A549 (cell line): ENCODE results near the gene SLC17A2. TPM values are rescaled to one million over a fixed set of nuclear protein-coding genes. Genes with fewer than 3 reads are reported as not detected.
A peak's percentile ranks its signal among the peaks of the same experiment; 100 is the strongest.

ENCODE experiments used
- ATAC-seq, 2 experiments: fragments of 200-7000 bp in 1 of 2; fragments of >200 bp in 1 of 2; cut with Nextera tagmentation in 1 of 2; cut with Tn5 transposase in 1 of 2; 3 replicates each; pipeline versions ENCODE4 v1.8.0 to v1.9.1; 2018 to 2020; ENCODE audit warnings: mild to moderate bottlenecking in 1 of 2, moderate library complexity in 1 of 2
- CTCF ChIA-PET: fragments of 300-600 bp; sonication (Branson Sonifier 250); formaldehyde crosslinking; extraction: SDS; loops from one replicate; lab custom pipeline; 2021; ENCODE audit warnings: antibody characterized with exemption, inconsistent platforms; lab: Yijun Ruan, JAX
- POLR2A ChIA-PET: fragments of 350-600 bp; formaldehyde crosslinking; extraction: SDS; loops from one replicate; lab custom pipeline; 2021; ENCODE audit warnings: antibody characterized with exemption, inconsistent platforms; lab: Yijun Ruan, JAX
- DNase-seq, 2 experiments: peaks; one replicate each; pipeline versions ENCODE4 v3.0.0 to v3.0.0-alpha.2; 2011 to 2016; ENCODE audit warnings: low read depth in 1 of 2, low spot score in 1 of 2
- FAIRE-seq: peaks from 2 replicates; lab custom pipeline; 2011; peaks lifted over from hg19 to GRCh38; lab: Jason Lieb, UNC
- H3K27ac ChIP-seq, 2 experiments: fragments of >200 bp; sonication (Bioruptor Twin); formaldehyde crosslinking; 3 replicates each; pipeline ENCODE4 v1.5.1; 2016 to 2017
- H3K4me1 ChIP-seq: fragments of >200 bp; sonication (Bioruptor Twin); formaldehyde crosslinking; 3 replicates; pipeline ENCODE4 v1.6.1; 2016
- H3K4me2 ChIP-seq: fragments of >200 bp; sonication (Bioruptor Twin); formaldehyde crosslinking; 3 replicates; pipeline ENCODE4 v1.6.1; 2016
- H3K4me3 ChIP-seq: fragments of >200 bp; sonication (Bioruptor Twin); formaldehyde crosslinking; 3 replicates; pipeline ENCODE4 v1.5.1; 2016
- H3K9me3 ChIP-seq: fragments of >200 bp; sonication (Bioruptor Twin); formaldehyde crosslinking; 3 replicates; pipeline ENCODE4 v1.6.1; 2016
- BHLHE40 ChIP-seq: IDR thresholded peaks from 2 replicates; pipeline ENCODE4 v1.6.1; 2012; ENCODE audit warnings: low read depth, low read length, inconsistent platforms
- CBX2 ChIP-seq: fragments of 200-600 bp; sonication (generic); IDR thresholded peaks from 2 replicates; pipeline ENCODE4 v1.6.1; 2016; ENCODE audit warnings: low read depth, mild to moderate bottlenecking, borderline replicate concordance
- CBX8 ChIP-seq: fragments of 200-600 bp; sonication (generic); IDR thresholded peaks from 2 replicates; pipeline ENCODE4 v1.6.1; 2016
- CHD2 ChIP-seq: fragments of 150-350 bp; IDR thresholded peaks from 2 replicates; pipeline ENCODE4 v1.6.1; 2014; ENCODE audit warnings: low read length; ENCODE audit not compliant: partially characterized antibody
- CHD4 ChIP-seq: fragments of 200-600 bp; sonication (generic); IDR thresholded peaks from 2 replicates; pipeline ENCODE4 v1.6.1; 2016; ENCODE audit warnings: antibody characterized with exemption, mild to moderate bottlenecking, borderline replicate concordance
- EHMT2 ChIP-seq: fragments of 200-600 bp; sonication (generic); IDR thresholded peaks from 2 replicates; pipeline ENCODE4 v1.6.1; 2016; ENCODE audit warnings: antibody characterized with exemption, low read depth, mild to moderate bottlenecking, moderate library complexity
- FOSL2 ChIP-seq, 2 experiments: fragments of 450-650 bp in 1 of 2; fragments of >200 bp in 1 of 2; sonication (Bioruptor Twin) in 1 of 2; formaldehyde crosslinking; IDR thresholded peaks; 2 replicates each; pipeline versions ENCODE4 v1.5.0 to v1.6.1; 2016 to 2020; ENCODE audit warnings: mild to moderate bottlenecking in 1 of 2, moderate library complexity in 1 of 2
- FOXS1 ChIP-seq: fragments of 250-450 bp; sonication (Bioruptor Pico); IDR thresholded peaks from 2 replicates; pipeline ENCODE4 v1.5.0; 2020; ENCODE audit warnings: mild to moderate bottlenecking, moderate library complexity
- GATA3 ChIP-seq: IDR thresholded peaks from 2 replicates; pipeline ENCODE4 v1.6.1; 2012; ENCODE audit warnings: borderline replicate concordance
- HEYL ChIP-seq: fragments of 250-450 bp; sonication (Bioruptor Pico); IDR thresholded peaks from 2 replicates; pipeline ENCODE4 v1.8.0; 2021; ENCODE audit warnings: mild to moderate bottlenecking, moderate library complexity
- HOXB13 ChIP-seq: fragments of 250-450 bp; sonication (Bioruptor Pico); IDR thresholded peaks from 2 replicates; pipeline ENCODE4 v1.5.0; 2020; ENCODE audit warnings: low read depth, mild to moderate bottlenecking, moderate library complexity
- JUN ChIP-seq, 2 experiments: fragments of >200 bp; sonication (Bioruptor Twin); formaldehyde crosslinking; IDR thresholded peaks; 2 replicates in 1 of 2; 3 replicates in 1 of 2; pipeline ENCODE4 v1.6.1; 2016 to 2017
- KDM1A ChIP-seq: fragments of 200-600 bp; sonication (generic); IDR thresholded peaks from 2 replicates; pipeline ENCODE4 v1.6.1; 2016; ENCODE audit warnings: low read depth, mild to moderate bottlenecking
- NPAS2 ChIP-seq: fragments of 250-450 bp; sonication (Bioruptor Pico); IDR thresholded peaks from 2 replicates; pipeline ENCODE4 v1.8.0; 2022; ENCODE audit warnings: mild to moderate bottlenecking, moderate library complexity, borderline replicate concordance
- POLR2A ChIP-seq: IDR thresholded peaks from 2 replicates; pipeline ENCODE4 v1.6.1; 2012; ENCODE audit warnings: mild to moderate bottlenecking, low read length
- RAD21 ChIP-seq, 2 experiments: fragments of >200 bp in 1 of 2; sonication (Bioruptor Twin) in 1 of 2; formaldehyde crosslinking in 1 of 2; IDR thresholded peaks in 1 of 2; conservative IDR thresholded peaks in 1 of 2; 2 replicates in 1 of 2; 3 replicates in 1 of 2; pipeline ENCODE4 v1.6.1; 2012 to 2018; ENCODE audit warnings: inconsistent platforms in 1 of 2
- RCOR1 ChIP-seq: fragments of 150-350 bp; IDR thresholded peaks from 2 replicates; pipeline ENCODE4 v1.6.1; 2014; ENCODE audit warnings: antibody characterized with exemption, low read length, low read depth
- RNF2 ChIP-seq: fragments of 200-600 bp; sonication (generic); IDR thresholded peaks from 2 replicates; pipeline ENCODE4 v1.6.1; 2016; ENCODE audit warnings: low read depth, mild to moderate bottlenecking, antibody characterized with exemption, moderate library complexity, borderline replicate concordance
- SMC3 ChIP-seq: fragments of >200 bp; sonication (Bioruptor Twin); formaldehyde crosslinking; IDR thresholded peaks from 3 replicates; pipeline ENCODE4 v1.6.1; 2018; ENCODE audit warnings: inconsistent platforms
- SREBF2 ChIP-seq: fragments of 450-650 bp; IDR thresholded peaks from 2 replicates; pipeline ENCODE4 v1.6.1; 2014; ENCODE audit warnings: mild to moderate bottlenecking, moderate library complexity
- ZNF302 ChIP-seq: fragments of 250-450 bp; sonication (Bioruptor Pico); IDR thresholded peaks from 2 replicates; pipeline ENCODE4 v1.9.0; 2021; ENCODE audit warnings: inconsistent platforms, mild to moderate bottlenecking, moderate library complexity
- WGBS: methylation state at CpG from one replicate; pipeline ENCODE4 v1.1.6; 2017; ENCODE audit errors: missing lambda C conversion rate; 5-methylcytosine and 5-hydroxymethylcytosine counted together
- polyA plus RNA-seq, 4 experiments: library from polyadenylated mRNA; depleted of rRNA in 3 of 4; stranded (reverse); fragments of >200 nt; fragmentation: RNase III in 1 of 4; extraction: RNeasy Plus Mini Kit Qiagen cat#74134 plus additional on column Dnase treatment in 1 of 4; gene quantifications; 2 replicates in 3 of 4; 3 replicates in 1 of 4; pipeline ENCODE4 v1.2.3, GENCODE V29; 2011 to 2017
- TF ChIP-seq, protein P1 (sequence below): fragments of 200-600 bp; sonication (generic); IDR thresholded peaks from 2 replicates; pipeline ENCODE4 v1.6.1; 2016; ENCODE audit warnings: antibody characterized with exemption, mild to moderate bottlenecking, moderate library complexity
- TF ChIP-seq, protein P2 (sequence below): fragments of 250-450 bp; sonication (Bioruptor Pico); IDR thresholded peaks from 2 replicates; pipeline ENCODE4 v1.5.0; 2021; ENCODE audit warnings: mild to moderate bottlenecking, moderate library complexity, borderline replicate concordance
- TF ChIP-seq, protein P3 (sequence below): IDR thresholded peaks from 2 replicates; pipeline ENCODE4 v1.6.1; 2012
- TF ChIP-seq, protein P4 (sequence below): fragments of >200 bp; sonication (Bioruptor Twin); formaldehyde crosslinking; IDR thresholded peaks from 3 replicates; pipeline ENCODE4 v1.5.1; 2016
- TF ChIP-seq, protein P5 (sequence below): IDR thresholded peaks from 2 replicates; pipeline ENCODE4 v1.6.1; 2012

SLC17A2 gene
- polyA plus RNA-seq, 2 of the 4 experiments (the other 2 are of a cell fraction), result not detected

DNA sequence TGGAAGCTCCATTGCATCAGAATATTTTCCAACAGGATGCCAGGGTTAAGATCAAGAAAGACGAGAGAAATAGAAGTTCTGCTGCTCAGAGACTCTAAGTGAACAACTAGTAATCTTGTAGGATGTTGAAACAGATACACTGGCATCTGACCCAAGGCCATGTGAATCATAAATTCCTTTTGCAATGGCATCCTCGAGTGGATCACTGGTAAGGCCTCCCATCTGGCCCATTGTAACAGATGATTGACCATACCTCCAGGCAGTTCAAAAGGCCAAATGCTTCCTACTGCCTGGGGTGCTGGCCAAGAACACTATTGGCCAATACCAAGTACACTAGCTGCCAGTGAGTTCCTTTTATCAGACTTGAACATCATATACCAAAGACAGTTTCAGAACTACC lies 46.5 kb downstream of the SLC17A2 start (continued):
- 0 out of 5 replicates have a peak, but pooled peaks of 1 of the 2 experiments have one; percentile 28 for TF ChIP-seq RAD21 (conservative IDR thresholded peaks at IDR 0.05 in 1 of 2, IDR thresholded peaks at IDR 0.05 in 1 of 2)
- TF ChIP-seq, all 56 proteins: peak for 10

DNA sequence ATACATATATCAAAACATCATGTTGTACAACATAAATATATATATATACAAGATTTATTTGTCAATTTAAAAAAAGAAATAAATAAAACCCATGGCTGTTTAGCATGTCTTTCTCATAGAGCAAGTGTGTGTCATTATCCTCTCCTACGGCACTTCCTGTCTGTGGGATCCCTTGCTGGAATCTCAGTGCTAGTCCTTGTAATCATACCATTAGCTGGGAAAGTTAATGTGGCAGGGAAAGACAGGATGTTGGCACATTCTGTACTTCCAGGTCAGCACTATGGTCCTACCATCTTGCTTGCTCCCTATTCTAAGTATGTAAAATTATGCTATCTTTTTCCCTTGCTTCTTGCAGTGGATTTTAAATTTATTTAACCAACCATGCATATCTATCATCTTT lies 47.0 kb downstream of the SLC17A2 start:
- DNase-seq (no peak), FAIRE-seq (no peak), ATAC-seq (no peak)
- WGBS, result 93% methylated on average over 1 of the region's 1 CpG
- H3K27ac ChIP-seq, result peak overlapping the region; percentile 79 to 88
- no peak overlapping the region for H3K4me3 ChIP-seq
- H3K4me1 ChIP-seq, result peaks cover 22% of the 10 kb centered on the region
- no peak for TF ChIP-seq RNF2
- no peak for TF ChIP-seq FOXS1 (CRISPR knock-in tag)
- no peak for TF ChIP-seq CHD2
- TF ChIP-seq, protein P1, sequence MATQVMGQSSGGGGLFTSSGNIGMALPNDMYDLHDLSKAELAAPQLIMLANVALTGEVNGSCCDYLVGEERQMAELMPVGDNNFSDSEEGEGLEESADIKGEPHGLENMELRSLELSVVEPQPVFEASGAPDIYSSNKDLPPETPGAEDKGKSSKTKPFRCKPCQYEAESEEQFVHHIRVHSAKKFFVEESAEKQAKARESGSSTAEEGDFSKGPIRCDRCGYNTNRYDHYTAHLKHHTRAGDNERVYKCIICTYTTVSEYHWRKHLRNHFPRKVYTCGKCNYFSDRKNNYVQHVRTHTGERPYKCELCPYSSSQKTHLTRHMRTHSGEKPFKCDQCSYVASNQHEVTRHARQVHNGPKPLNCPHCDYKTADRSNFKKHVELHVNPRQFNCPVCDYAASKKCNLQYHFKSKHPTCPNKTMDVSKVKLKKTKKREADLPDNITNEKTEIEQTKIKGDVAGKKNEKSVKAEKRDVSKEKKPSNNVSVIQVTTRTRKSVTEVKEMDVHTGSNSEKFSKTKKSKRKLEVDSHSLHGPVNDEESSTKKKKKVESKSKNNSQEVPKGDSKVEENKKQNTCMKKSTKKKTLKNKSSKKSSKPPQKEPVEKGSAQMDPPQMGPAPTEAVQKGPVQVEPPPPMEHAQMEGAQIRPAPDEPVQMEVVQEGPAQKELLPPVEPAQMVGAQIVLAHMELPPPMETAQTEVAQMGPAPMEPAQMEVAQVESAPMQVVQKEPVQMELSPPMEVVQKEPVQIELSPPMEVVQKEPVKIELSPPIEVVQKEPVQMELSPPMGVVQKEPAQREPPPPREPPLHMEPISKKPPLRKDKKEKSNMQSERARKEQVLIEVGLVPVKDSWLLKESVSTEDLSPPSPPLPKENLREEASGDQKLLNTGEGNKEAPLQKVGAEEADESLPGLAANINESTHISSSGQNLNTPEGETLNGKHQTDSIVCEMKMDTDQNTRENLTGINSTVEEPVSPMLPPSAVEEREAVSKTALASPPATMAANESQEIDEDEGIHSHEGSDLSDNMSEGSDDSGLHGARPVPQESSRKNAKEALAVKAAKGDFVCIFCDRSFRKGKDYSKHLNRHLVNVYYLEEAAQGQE, result no peak
- TF ChIP-seq EHMT2, result no peak
- no peak for TF ChIP-seq HOXB13 (CRISPR knock-in tag)
- TF ChIP-seq, protein P2, sequence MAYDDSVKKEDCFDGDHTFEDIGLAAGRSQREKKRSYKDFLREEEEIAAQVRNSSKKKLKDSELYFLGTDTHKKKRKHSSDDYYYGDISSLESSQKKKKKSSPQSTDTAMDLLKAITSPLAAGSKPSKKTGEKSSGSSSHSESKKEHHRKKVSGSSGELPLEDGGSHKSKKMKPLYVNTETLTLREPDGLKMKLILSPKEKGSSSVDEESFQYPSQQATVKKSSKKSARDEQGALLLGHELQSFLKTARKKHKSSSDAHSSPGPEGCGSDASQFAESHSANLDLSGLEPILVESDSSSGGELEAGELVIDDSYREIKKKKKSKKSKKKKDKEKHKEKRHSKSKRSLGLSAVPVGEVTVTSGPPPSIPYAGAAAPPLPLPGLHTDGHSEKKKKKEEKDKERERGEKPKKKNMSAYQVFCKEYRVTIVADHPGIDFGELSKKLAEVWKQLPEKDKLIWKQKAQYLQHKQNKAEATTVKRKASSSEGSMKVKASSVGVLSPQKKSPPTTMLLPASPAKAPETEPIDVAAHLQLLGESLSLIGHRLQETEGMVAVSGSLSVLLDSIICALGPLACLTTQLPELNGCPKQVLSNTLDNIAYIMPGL (CRISPR knock-in tag), result no peak
- no peak for TF ChIP-seq GATA3
- TF ChIP-seq, protein P3, sequence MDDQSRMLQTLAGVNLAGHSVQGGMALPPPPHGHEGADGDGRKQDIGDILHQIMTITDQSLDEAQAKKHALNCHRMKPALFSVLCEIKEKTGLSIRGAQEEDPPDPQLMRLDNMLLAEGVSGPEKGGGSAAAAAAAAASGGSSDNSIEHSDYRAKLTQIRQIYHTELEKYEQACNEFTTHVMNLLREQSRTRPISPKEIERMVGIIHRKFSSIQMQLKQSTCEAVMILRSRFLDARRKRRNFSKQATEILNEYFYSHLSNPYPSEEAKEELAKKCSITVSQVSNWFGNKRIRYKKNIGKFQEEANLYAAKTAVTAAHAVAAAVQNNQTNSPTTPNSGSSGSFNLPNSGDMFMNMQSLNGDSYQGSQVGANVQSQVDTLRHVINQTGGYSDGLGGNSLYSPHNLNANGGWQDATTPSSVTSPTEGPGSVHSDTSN, result no peak
- no peak for TF ChIP-seq FOSL2 (IDR thresholded peaks at IDR 0.05)
- no peak for TF ChIP-seq FOSL2 (CRISPR knock-in tag; IDR thresholded peaks at IDR 0.05)
- no peak for TF ChIP-seq CBX2
- TF ChIP-seq POLR2A, result no peak
- no peak for TF ChIP-seq CBX8
- no peak for TF ChIP-seq HEYL (CRISPR knock-in tag)
- no peak for TF ChIP-seq BHLHE40
- no peak for TF ChIP-seq KDM1A
- TF ChIP-seq JUN (IDR thresholded peaks at IDR 0.05), result no peak
- ChIA-PET POLR2A (no interaction called here), CTCF (interaction anchor here (0.6 kb wide), 1 partner anchor 163 kb away, joined by 3 read pairs; no protein-coding TSS in a partner anchor)
- no peaks in the 10 kb centered on the region for H3K9me3 ChIP-seq
- peak overlapping the region; percentile 43 for H3K4me2 ChIP-seq

DNA sequence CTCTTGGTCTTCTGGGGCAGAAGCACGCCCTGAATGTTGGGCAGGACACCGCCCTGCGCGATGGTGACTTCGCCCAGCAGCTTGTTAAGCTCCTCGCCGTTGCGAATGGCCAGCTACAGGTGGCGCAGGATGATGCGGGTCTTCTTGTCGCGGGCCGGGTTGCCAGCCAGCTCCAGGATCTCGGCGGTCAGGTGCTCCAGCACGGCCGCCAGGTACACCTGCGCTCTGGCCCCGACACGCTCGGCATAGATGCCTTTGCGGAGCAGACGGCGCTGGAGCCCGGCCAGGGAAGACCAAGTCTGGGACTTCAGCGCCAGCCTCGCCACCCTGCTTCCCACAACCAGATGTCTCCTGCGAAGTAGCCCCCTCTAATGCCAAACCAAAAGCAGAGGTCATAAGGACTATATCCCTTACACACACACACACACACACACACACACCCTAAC lies 48.4 kb downstream of the SLC17A2 start:
- Histone ChIP-seq H3K27ac (peak overlapping the region; percentile 79 to 89), H3K4me1 (peaks cover 23% of the 10 kb centered on the region), H3K4me2 (peak overlapping the region; percentile 46; the same call in 2 of the 3 replicates), H3K9me3 (no peaks in the 10 kb centered on the region), H3K4me3 (peak overlapping the region; percentile 30; the same call in 1 of the 3 replicates)
- CTCF ChIA-PET, result interaction anchor here (0.6 to 1.4 kb wide), 8 partner anchors 8 to 754 kb away, joined by 3 to 5 read pairs (median 3); no protein-coding TSS in a partner anchor
- ATAC-seq, result peak; percentile 86 to 92
- POLR2A ChIA-PET, result no interaction called here
- no peak for FAIRE-seq
- peak; percentile 10 to 77 for DNase-seq
- WGBS, result 67% methylated on average over 11 of the region's 28 CpGs
- TF ChIP-seq SMC3 (peak; percentile 21; the same call in 1 of the 3 replicates), RCOR1 (no peak), ZNF302 (CRISPR knock-in tag) (no peak), NPAS2 (CRISPR knock-in tag) (no peak), JUN (IDR thresholded peaks at IDR 0.05) (no peak), SREBF2 (no peak), RAD21 (conservative IDR thresholded peaks at IDR 0.05 in 1 of 2, IDR thresholded peaks at IDR 0.05 in 1 of 2) (peak; percentile 12 to 45; a peak in 4 of 5 replicates), CHD4 (no peak), POLR2A (no peak)
- TF ChIP-seq, protein P4, sequence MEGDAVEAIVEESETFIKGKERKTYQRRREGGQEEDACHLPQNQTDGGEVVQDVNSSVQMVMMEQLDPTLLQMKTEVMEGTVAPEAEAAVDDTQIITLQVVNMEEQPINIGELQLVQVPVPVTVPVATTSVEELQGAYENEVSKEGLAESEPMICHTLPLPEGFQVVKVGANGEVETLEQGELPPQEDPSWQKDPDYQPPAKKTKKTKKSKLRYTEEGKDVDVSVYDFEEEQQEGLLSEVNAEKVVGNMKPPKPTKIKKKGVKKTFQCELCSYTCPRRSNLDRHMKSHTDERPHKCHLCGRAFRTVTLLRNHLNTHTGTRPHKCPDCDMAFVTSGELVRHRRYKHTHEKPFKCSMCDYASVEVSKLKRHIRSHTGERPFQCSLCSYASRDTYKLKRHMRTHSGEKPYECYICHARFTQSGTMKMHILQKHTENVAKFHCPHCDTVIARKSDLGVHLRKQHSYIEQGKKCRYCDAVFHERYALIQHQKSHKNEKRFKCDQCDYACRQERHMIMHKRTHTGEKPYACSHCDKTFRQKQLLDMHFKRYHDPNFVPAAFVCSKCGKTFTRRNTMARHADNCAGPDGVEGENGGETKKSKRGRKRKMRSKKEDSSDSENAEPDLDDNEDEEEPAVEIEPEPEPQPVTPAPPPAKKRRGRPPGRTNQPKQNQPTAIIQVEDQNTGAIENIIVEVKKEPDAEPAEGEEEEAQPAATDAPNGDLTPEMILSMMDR, result peak; percentile 45
- TF ChIP-seq, protein P5, sequence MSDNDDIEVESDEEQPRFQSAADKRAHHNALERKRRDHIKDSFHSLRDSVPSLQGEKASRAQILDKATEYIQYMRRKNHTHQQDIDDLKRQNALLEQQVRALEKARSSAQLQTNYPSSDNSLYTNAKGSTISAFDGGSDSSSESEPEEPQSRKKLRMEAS, result peak; percentile 13; the same call in 1 of the 2 replicates
